GM13977 (cell line): Measurements from ENCODE around the gene FSTL5.

Experiments used
- DNase-seq: peaks from one replicate; pipeline ENCODE4 v3.0.0; 2012; ENCODE audit warnings: low spot score
- in situ Hi-C: fragments of 300-500 bp; cut with MboI; formaldehyde crosslinking; loops from one replicate; pipeline ENCODE4 v1.12.0; 2022; ENCODE audit warnings: low sequenced_read_pairs, low pct_unique_long_range_greater_than_20kb, mixed read lengths, inconsistent platforms; ENCODE audit not compliant: unreplicated experiment
- TF ChIP-seq, protein P1 (sequence below): IDR thresholded peaks from 2 replicates; pipeline ENCODE4 v1.5.1; 2012; ENCODE audit warnings: mild to moderate bottlenecking, control low read depth; ENCODE audit not compliant: insufficient read depth; ENCODE audit errors: extremely low read depth, missing control alignments

Gene FSTL5

DNA sequence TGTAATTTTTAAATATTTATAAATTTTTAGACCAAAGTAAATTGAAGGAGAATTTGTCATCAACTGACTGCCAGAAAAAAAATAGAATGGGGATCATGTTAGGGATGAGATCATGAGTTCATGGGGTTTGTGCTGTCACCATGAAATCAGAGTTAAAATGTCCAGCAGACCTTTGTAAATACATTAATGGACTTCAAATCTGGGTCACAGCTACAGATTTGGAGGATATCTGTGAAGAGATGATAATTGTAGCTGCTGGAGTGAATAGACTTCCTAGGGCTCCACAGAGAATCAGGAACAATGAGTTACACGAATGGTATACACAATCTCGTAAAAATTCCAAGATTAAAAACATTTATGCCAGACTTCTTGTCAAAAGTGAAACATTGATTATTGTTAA, 6.6 kb downstream of the FSTL5 start:
- DNase-seq, result no peak

DNA sequence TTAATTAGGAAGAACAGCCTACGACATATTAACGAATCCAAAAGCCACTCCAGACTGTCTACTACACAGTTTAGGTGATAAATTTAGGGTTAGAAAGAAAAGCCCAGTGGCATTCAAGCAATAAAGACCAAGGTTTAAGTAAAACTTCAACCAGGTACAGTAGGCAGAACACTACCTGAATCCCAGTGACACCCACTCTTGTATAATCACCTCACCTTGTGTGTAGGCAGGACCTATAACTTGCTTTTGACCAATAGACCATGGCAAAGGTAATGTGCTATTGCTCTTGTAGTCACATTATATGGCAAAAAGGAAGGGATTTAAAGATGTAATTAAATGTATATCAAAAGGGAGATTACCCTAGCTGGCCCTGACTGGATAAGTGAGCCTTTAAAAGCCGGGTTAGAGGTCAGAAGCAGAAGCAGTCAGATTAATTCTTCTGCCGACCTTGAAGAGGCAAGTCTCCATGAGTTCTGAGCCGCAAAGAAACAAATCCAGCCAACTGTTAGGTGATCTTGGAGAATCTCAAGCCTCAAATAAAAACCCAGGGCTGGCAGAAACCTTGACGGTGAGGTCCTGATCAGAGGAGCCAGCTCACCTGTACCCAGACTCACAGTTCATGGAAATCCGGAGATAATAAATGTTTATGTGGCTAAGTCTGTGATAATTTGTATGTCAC, 8.8 kb downstream of the FSTL5 start:
- in situ Hi-C loops, result no loop called here
- no peak for DNase-seq
- TF ChIP-seq, protein P1, sequence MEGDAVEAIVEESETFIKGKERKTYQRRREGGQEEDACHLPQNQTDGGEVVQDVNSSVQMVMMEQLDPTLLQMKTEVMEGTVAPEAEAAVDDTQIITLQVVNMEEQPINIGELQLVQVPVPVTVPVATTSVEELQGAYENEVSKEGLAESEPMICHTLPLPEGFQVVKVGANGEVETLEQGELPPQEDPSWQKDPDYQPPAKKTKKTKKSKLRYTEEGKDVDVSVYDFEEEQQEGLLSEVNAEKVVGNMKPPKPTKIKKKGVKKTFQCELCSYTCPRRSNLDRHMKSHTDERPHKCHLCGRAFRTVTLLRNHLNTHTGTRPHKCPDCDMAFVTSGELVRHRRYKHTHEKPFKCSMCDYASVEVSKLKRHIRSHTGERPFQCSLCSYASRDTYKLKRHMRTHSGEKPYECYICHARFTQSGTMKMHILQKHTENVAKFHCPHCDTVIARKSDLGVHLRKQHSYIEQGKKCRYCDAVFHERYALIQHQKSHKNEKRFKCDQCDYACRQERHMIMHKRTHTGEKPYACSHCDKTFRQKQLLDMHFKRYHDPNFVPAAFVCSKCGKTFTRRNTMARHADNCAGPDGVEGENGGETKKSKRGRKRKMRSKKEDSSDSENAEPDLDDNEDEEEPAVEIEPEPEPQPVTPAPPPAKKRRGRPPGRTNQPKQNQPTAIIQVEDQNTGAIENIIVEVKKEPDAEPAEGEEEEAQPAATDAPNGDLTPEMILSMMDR, result no peak

More for the DNA sequence above, 6.6 kb downstream of the FSTL5 start:
- TF ChIP-seq, protein P1, result no peak
- in situ Hi-C loops, result no loop called here

DNA sequence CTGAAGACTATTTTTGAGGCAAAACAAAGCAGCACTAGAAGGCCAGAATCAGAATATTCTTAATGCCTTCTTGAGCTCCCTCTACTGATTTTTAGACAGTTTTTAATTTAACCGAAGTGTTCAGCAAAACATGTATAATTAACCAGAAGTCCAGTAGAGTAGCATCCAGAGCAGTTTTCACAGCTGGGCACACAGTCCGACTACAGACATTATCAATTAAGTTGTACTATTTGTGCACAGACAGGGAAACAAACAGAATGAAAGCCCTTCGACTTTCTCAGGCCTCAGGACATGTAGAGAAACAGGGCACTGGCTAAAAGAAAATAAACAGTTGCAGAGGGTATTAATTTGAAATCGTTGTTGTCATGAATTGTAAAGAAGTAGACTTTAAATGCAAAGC, 11.9 kb downstream of the FSTL5 start:
- TF ChIP-seq, protein P1, result no peak
- DNase-seq, result no peak
- in situ Hi-C loops, result no loop called here

GRCh38 chr4:162151386-162151785, 12.4 kb downstream of the FSTL5 start:
- DNase-seq, result no peak
- TF ChIP-seq, protein P1, result no peak
- in situ Hi-C loops, result no loop called here

GRCh38 chr4:162149644-162150043, 14.2 kb downstream of the FSTL5 start:
- in situ Hi-C loops, result no loop called here
- DNase-seq, result no peak

DNA sequence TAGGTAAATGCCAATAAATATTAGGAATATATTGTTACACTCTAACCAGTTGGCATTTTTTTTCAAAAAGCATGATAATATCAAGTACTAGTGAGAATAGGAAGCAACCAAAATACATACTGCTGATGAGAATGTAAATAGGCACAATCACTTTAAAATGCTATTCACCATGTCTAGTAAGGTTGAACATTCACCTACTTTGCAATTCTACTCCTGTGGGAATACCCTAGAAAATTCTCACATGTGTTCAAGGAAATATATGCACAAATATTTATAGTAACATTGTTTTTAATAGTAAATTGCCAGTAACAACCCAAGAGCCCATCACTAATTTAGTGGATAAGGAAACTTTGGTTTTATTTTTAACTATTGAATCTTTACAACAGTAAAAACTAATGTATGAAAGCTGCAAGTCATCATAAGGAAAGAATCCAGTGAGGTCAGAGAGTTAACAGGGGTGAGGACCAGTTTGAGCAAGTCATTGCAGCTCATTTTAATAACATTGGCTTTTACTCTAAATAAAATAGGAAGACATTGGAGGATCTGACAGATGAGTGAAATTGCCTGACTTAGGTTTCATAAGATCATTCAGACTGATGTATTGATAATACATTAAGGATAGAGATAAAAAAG, 23.6 kb downstream of the FSTL5 start:
- in situ Hi-C loops, result no loop called here
- TF ChIP-seq, protein P1, result no peak
- no peak for DNase-seq

More at GRCh38 chr4:162149644-162150043, 14.2 kb downstream of the FSTL5 start:
- TF ChIP-seq, protein P1, result no peak

DNA sequence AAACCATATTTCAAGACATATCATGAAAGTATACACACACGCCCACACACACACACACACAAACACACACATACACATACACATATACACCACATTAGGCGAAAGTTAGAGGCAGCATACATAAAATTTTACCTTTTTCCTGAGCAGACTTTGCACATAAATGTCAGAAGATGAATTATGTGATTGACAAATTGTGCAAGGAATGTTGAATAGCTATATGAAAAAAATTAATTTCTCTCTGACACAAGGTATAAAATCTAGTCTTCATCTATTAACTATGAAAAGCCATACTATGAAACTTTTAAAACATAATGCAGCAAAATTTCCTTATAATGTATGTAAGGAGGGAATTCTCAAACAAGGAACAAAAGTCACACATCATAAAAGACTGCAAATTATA, 24.4 kb downstream of the FSTL5 start:
- in situ Hi-C loops, result no loop called here
- TF ChIP-seq, protein P1, result no peak

More for the DNA sequence above, 24.4 kb downstream of the FSTL5 start:
- DNase-seq, result no peak
